ENCODE results near the gene SPECC1.
A peak's percentile ranks its signal among the peaks of the same experiment; 100 is the strongest.
"Not testable (repeated sequence)": the region's sequence is repeated elsewhere in the genome, so short reads cannot be mapped to it uniquely, and the experiment has no call there.

The SPECC1 gene

GRCh38 chr17:20095336-20096080 is 86.3 kb downstream of the SPECC1 start:
- DNase-seq, result no peak

- no peak for DNase-seq
Observed at GRCh38 chr17:20096430-20096829, 87.3 kb downstream of the SPECC1 start.

- DNase-seq, result no peak
Observed at GRCh38 chr17:20097330-20097729, 88.2 kb downstream of the SPECC1 start.

GRCh38 chr17:20098314-20098713 is 89.2 kb downstream of the SPECC1 start:
- no peak for DNase-seq

GRCh38 chr17:20100806-20101205 is 91.6 kb downstream of the SPECC1 start:
- not testable (repeated sequence) for DNase-seq

- no peak for DNase-seq
Observed at GRCh38 chr17:20103454-20104446, 94.6 kb downstream of the SPECC1 start.

GRCh38 chr17:20105539-20106280 is 96.6 kb downstream of the SPECC1 start:
- no peak for DNase-seq

- not testable (repeated sequence) for DNase-seq
Observed at GRCh38 chr17:20106446-20106845, 97.3 kb downstream of the SPECC1 start.

GRCh38 chr17:20109076-20109475 is 99.9 kb downstream of the SPECC1 start:
- no peak for DNase-seq

GRCh38 chr17:20111538-20111937 is 102.4 kb downstream of the SPECC1 start:
- DNase-seq, result no peak

GRCh38 chr17:20114466-20114865 is 105.3 kb downstream of the SPECC1 start:
- no peak for DNase-seq

GRCh38 chr17:20116683-20117309 is 107.6 kb downstream of the SPECC1 start:
- peak; percentile 32 for DNase-seq

GRCh38 chr17:20118280-20118679 is 109.1 kb downstream of the SPECC1 start:
- no peak for DNase-seq

- DNase-seq, result no peak
Observed at GRCh38 chr17:20120836-20121235, 111.7 kb downstream of the SPECC1 start.

GRCh38 chr17:20121359-20122253 is 112.4 kb downstream of the SPECC1 start:
- DNase-seq, result peak; percentile 9

GRCh38 chr17:20122254-20122879 is 113.2 kb downstream of the SPECC1 start:
- DNase-seq, result no peak

GRCh38 chr17:20123209-20123608 is 114.0 kb downstream of the SPECC1 start:
- no peak for DNase-seq

- DNase-seq, result no peak
Observed at GRCh38 chr17:20125724-20126123, 116.6 kb downstream of the SPECC1 start.

- DNase-seq, result no peak
Observed at GRCh38 chr17:20127360-20128035, 118.3 kb downstream of the SPECC1 start.

- DNase-seq, result no peak
Observed at GRCh38 chr17:20128036-20128667, 119.0 kb downstream of the SPECC1 start.

All from GDM1 (cell line).